Frontal cortex (tissue), 4 donors: Measurements from ENCODE around the gene C1orf159. TPM values are rescaled to one million over a fixed set of nuclear protein-coding genes. Genes with fewer than 3 reads are reported as not detected.

Experiments
- DNase-seq, 2 donors: peaks; one replicate each; pipeline ENCODE4 v3.0.0; 2012; ENCODE audit warnings: low spot score in 2 of 2
- FAIRE-seq: peaks from 2 replicates; lab custom pipeline; 2012; peaks lifted over from hg19 to GRCh38; lab: Jason Lieb, UNC
- total RNA-seq: library from RNA; depleted of rRNA; stranded (reverse); fragments of >200 nt; gene quantifications from one replicate; pipeline ENCODE4 v1.2.3, GENCODE V29; 2014
- donor health status: control.
- donor health status: control.
- donor health status: control.

Gene C1orf159
- total RNA-seq, 1 donor from 2014 or later, result 6.1 TPM

DNA sequence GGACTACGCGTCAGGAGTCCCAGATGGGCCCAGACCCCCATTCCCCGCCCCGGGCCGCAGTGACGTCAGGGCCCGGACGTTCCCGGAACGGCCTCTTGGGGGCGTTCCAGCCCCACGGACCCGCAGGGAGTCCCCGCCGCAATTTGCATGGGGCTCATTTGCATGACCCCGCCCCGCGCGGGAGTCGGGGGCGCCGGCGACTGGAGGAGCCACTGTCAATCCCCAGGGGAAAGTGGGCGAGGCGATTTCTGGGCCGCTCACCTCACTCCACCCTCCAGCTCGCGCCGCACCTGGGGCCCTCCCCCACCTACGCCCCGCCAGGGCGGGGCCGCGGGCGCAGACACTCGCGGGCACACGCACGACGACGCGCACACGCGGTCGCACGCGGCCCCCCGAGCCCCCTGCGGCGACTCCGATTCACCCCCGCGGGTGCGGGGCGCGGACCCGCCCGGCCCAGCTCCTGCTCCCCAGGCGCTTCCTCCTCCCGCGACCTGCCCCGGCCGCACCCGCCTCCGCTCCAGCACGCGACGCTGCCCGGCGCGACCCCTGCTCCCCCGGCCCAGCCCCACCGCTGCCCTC lies 82.8 kb downstream of the C1orf159 start:
- peak; percentile 90 to 91 for DNase-seq
- no peak for FAIRE-seq

DNA sequence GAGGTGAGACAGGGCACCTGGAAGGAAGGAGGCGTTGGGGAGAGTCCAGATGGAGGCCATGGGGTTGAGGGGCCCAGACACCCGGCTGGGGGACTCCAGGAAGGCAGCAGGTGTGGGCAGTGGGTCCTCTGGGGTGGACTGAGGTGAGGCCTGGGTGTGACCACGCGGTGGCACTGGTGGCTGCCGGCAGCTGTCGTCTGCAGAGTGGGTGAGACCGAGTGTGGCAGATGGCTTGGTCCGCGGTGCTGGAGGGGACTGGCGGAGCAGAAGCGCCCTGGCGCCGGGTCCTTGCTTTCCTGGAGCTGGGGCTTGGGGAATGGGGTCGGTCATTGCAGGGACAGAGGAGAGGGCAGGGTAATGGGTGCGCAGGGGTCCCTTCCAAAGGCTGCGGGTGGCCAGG lies 83.5 kb downstream of the C1orf159 start:
- FAIRE-seq, result no peak

More for the DNA sequence above, 83.5 kb downstream of the C1orf159 start:
- no peak for DNase-seq

Other genes with a start within 250 kb of the C1orf159 start
- gene SAMD11, start 192.2 kb downstream of the C1orf159 start, total RNA-seq, result 0.41 TPM
- 67.3 TPM for gene NOC2L, start 156.8 kb downstream of the C1orf159 start, total RNA-seq
- gene KLHL17, start 155.5 kb downstream of the C1orf159 start, total RNA-seq, result 6.1 TPM
- not detected for gene PLEKHN1, start 149.6 kb downstream of the C1orf159 start, total RNA-seq
- gene PERM1, start 134.0 kb downstream of the C1orf159 start, total RNA-seq, result not detected
- 20.0 TPM for gene HES4, start 116.0 kb downstream of the C1orf159 start, total RNA-seq
- gene ISG15, start 102.6 kb downstream of the C1orf159 start, total RNA-seq, result 11.0 TPM
- 51.8 TPM for gene AGRN, start 96.0 kb downstream of the C1orf159 start, total RNA-seq
- not detected for gene RNF223, start 41.8 kb downstream of the C1orf159 start, total RNA-seq
- gene TTLL10, start 57.8 kb upstream of the C1orf159 start, total RNA-seq, result not detected
- not detected for gene TNFRSF18, start 90.5 kb upstream of the C1orf159 start, total RNA-seq
- gene TNFRSF4, start 98.1 kb upstream of the C1orf159 start, total RNA-seq, result not detected
- gene SDF4, start 115.9 kb upstream of the C1orf159 start, total RNA-seq, result 22.8 TPM
- 24.1 TPM for gene B3GALT6, start 116.1 kb upstream of the C1orf159 start, total RNA-seq
- gene C1QTNF12, start 130.6 kb upstream of the C1orf159 start, total RNA-seq, result not detected
- gene UBE2J2, start 157.8 kb upstream of the C1orf159 start, total RNA-seq, result 37.9 TPM
- 1.2 TPM for gene SCNN1D, start 164.3 kb upstream of the C1orf159 start, total RNA-seq
- 63.2 TPM for gene ACAP3, start 191.8 kb upstream of the C1orf159 start, total RNA-seq
- gene PUSL1, start 192.5 kb upstream of the C1orf159 start, total RNA-seq, result 6.5 TPM
- gene INTS11, start 208.6 kb upstream of the C1orf159 start, total RNA-seq, result 28.9 TPM
- gene CPTP, start 208.7 kb upstream of the C1orf159 start, total RNA-seq, result 14.3 TPM
- gene TAS1R3, start 215.2 kb upstream of the C1orf159 start, total RNA-seq, result 0.41 TPM
- 65.2 TPM for gene DVL1, start 233.3 kb upstream of the C1orf159 start, total RNA-seq
- 10.2 TPM for gene MXRA8, start 242.5 kb upstream of the C1orf159 start, total RNA-seq